Cardiac fibroblast (primary cell): ENCODE data around the gene LRRC8C.

Experiments used
- DNase-seq, 2 donors: peaks; one replicate each; pipeline versions ENCODE4 v3.0.0 to v3.0.0-alpha.2; 2010; ENCODE audit warnings: low read depth in 2 of 2
- H3K4me3 ChIP-seq, 2 donors: replicated peaks in 1 of 2; 1 replicate in 1 of 2; 2 replicates in 1 of 2; pipeline ENCODE4 v1.5.1; 2011; ENCODE audit warnings: low read depth in 2 of 2, low read length in 2 of 2, mild to moderate bottlenecking in 2 of 2, moderate library complexity in 1 of 2
- TF ChIP-seq, protein P1 (sequence below): IDR thresholded peaks from one replicate; pipeline ENCODE4 v1.5.1; 2011; ENCODE audit warnings: low read depth, mild to moderate bottlenecking, low read length, inconsistent platforms

The LRRC8C gene

DNA sequence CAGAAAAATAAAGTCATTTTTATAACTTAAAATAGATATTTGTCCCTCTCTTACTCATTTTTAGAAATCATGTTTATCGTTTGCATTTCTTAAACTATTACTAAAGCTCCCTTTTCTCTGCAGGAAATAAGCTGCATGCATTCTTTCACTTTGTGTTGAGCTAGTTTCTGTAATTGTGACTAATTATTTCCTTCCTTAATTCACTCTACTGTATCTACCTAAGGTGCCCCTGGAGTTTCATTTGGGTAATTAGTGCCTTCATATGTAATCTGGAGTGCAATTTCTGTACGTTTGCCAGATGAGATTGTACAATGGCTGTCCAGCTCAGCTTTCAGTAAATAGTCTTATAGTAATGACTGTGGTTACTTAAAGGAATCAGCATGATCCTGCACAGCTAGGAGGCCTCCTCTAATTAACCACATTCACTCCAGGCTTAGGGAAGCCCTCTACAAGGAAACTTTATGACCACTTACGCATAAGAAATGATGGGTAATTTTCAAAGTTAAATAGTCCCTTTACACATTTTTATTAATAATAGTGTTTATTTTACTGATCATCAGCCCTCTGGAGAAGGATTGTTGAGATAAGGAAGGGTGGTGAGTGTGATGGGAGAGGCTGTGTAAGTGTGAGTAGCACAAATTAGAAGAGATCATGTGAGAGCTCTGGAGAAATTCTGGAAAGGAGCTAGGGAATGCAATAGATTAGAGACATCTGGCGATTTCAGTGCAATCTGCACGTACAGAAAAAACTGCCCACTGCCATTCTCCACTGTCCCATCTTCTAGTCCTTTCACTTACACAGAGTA, 86.8 kb downstream of the LRRC8C start:
- TF ChIP-seq, protein P1, sequence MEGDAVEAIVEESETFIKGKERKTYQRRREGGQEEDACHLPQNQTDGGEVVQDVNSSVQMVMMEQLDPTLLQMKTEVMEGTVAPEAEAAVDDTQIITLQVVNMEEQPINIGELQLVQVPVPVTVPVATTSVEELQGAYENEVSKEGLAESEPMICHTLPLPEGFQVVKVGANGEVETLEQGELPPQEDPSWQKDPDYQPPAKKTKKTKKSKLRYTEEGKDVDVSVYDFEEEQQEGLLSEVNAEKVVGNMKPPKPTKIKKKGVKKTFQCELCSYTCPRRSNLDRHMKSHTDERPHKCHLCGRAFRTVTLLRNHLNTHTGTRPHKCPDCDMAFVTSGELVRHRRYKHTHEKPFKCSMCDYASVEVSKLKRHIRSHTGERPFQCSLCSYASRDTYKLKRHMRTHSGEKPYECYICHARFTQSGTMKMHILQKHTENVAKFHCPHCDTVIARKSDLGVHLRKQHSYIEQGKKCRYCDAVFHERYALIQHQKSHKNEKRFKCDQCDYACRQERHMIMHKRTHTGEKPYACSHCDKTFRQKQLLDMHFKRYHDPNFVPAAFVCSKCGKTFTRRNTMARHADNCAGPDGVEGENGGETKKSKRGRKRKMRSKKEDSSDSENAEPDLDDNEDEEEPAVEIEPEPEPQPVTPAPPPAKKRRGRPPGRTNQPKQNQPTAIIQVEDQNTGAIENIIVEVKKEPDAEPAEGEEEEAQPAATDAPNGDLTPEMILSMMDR = no peak
- H3K4me3 ChIP-seq = no peak overlapping the region
- DNase-seq = peak; percentile 34 to 66

DNA sequence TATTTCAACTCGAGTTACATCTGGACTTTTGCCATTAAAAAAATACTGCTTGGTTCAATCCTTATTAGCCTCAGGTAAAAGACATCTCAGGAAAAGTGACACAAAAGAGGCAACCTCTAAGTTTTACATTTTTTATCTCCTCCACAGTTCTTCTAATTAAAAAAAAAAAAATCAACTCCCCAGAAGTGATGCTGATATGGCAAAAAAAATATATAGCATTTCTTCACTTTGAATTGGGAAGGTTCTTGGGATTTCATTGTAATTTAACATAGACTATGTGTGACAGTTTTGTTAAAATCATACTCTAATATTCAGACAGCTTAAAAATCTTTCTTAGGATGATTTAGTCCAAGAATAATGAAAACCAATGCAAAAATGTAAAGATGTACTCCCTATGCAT, 87.9 kb downstream of the LRRC8C start:
- H3K4me3 ChIP-seq = no peak overlapping the region
- TF ChIP-seq, protein P1 = no peak

DNA sequence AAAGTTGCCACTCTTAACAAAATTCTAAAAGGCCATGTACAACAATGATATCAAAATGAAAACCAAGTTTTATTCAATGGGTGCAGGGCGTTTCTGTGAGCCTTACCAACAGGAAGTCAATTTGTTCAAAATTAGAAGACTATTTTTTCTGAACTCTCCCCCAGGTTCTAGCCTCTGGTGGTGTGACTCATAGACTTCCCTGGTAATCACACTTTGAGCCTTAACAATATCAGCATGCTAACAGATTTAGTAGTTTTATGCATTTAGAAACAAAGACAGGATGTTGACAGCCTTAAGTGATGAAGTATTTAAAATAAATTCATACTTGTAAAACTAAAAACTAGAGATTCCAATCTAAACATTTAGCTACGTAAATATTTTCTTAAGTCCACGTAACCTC, 88.4 kb downstream of the LRRC8C start:
- DNase-seq = peak; percentile 67
- TF ChIP-seq, protein P1 = no peak
- no peak overlapping the region for H3K4me3 ChIP-seq

More for the DNA sequence above, 87.9 kb downstream of the LRRC8C start:
- no peak for DNase-seq

DNA sequence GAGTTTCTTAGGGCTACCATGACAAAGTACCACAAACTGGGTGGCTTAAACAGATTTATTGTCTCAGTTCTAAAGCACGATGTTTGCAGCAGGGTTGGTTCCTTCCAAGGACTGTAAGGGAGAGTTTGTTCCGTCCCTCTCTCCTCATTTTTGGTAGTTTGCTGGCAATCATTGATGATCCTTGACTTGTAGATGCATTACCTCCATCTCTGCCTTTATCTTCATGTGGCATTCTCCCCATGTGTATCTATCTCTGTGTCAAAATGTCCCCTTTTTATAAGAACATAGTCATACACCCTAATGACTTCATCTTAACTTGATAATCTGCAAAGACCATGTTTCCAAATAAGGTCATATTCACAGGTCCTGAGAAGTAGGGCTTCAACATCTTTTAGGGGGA, 90.2 kb downstream of the LRRC8C start:
- no peak overlapping the region for H3K4me3 ChIP-seq
- TF ChIP-seq, protein P1 = no peak
- no peak for DNase-seq

DNA sequence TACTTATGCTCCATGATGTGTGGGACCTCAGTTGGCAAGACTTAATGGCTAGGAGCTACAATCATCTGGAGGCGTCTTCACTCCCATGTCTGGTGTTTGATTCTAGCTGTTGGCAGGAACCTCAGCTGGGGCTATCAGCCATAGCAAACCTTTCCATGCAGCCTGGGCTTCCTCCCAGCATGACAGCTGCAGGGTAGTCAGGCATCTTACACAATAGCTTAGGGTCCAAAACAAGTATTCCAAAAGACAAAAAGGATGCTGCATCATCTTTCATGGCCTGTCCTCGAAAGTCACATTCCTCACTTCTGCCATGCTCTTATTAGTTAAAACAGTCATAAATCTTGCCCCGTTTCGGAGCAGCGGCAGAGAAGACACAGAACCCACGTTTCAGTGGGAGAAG, 90.9 kb downstream of the LRRC8C start:
- TF ChIP-seq, protein P1 = no peak
- H3K4me3 ChIP-seq = no peak overlapping the region
- DNase-seq = peak; percentile 74 to 78

DNA sequence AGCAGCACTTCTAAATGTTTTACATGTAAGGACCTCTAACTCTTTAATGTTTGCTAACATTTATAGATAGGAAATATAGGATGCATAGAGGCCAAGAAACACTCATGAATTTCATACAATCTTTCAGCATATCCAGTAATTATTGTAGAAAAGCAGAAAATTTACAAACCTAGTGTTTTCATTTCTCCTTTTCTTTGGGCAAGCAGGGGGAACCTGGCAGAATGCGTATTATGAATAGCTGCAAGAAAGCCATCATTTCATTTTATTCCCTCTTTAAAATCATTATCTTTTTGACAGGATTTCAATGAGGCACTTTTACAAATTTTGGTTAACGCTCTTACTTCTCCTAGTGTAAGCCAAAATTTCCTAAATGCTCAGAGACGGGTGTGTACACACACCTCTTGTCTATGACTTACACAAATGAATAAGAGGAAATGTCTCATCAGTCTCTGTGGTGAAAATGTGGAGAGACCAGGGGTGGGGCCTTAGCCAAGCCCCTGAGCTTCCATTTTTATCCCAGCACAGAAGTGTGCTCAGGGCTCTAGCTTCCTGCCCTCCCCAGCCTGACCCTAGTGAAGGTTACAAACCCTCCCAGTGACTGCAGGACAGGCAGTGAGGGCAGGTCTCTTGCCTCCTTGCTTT, 91.6 kb downstream of the LRRC8C start:
- H3K4me3 ChIP-seq = peak overlapping the region in 1 of 2 donors; percentile 24
- peak; percentile 33 to 93 for DNase-seq
- TF ChIP-seq, protein P1 = no peak
